G401.6 (cell line): Measurements from ENCODE around the gene BTBD7.
A peak's percentile ranks its signal among the peaks of the same experiment; 100 is the strongest.

ENCODE experiments used
- FAIRE-seq: peaks from 2 replicates; lab custom pipeline; 2012; peaks lifted over from hg19 to GRCh38; lab: Jason Lieb, UNC

The BTBD7 gene

GRCh38 chr14:93330609-93331000, 2.2 kb downstream of the BTBD7 start:
- no peak for FAIRE-seq

GRCh38 chr14:93329965-93330608, 2.7 kb downstream of the BTBD7 start:
- FAIRE-seq, result no peak

GRCh38 chr14:93328546-93328945, 4.3 kb downstream of the BTBD7 start:
- FAIRE-seq, result no peak

- FAIRE-seq, result no peak
Measured at GRCh38 chr14:93326196-93326595, 6.6 kb downstream of the BTBD7 start.

- FAIRE-seq, result no peak
Measured at GRCh38 chr14:93323600-93324174, 9.1 kb downstream of the BTBD7 start.

- FAIRE-seq, result no peak
Measured at GRCh38 chr14:93322929-93323599, 9.8 kb downstream of the BTBD7 start.

- FAIRE-seq, result no peak
Measured at GRCh38 chr14:93320489-93320888, 12.3 kb downstream of the BTBD7 start.

GRCh38 chr14:93319958-93320357, 12.9 kb downstream of the BTBD7 start:
- no peak for FAIRE-seq

- no peak for FAIRE-seq
Measured at GRCh38 chr14:93319494-93319893, 13.3 kb downstream of the BTBD7 start.

GRCh38 chr14:93318927-93319326, 13.9 kb downstream of the BTBD7 start:
- no peak for FAIRE-seq

- FAIRE-seq, result peak; percentile 8
Measured at GRCh38 chr14:93317875-93318807, 14.7 kb downstream of the BTBD7 start.

- no peak for FAIRE-seq
Measured at GRCh38 chr14:93317210-93317874, 15.5 kb downstream of the BTBD7 start.

GRCh38 chr14:93316716-93317115, 16.1 kb downstream of the BTBD7 start:
- no peak for FAIRE-seq

- peak; percentile 30 for FAIRE-seq
Measured at GRCh38 chr14:93315575-93315974, 17.3 kb downstream of the BTBD7 start.

GRCh38 chr14:93311082-93311481, 21.8 kb downstream of the BTBD7 start:
- no peak for FAIRE-seq

GRCh38 chr14:93309427-93309966, 23.3 kb downstream of the BTBD7 start:
- no peak for FAIRE-seq

GRCh38 chr14:93308686-93309345, 24.0 kb downstream of the BTBD7 start:
- FAIRE-seq, result peak; percentile 27

GRCh38 chr14:93306812-93307211, 26.0 kb downstream of the BTBD7 start:
- no peak for FAIRE-seq

GRCh38 chr14:93305725-93306418, 27.0 kb downstream of the BTBD7 start:
- FAIRE-seq, result no peak

- FAIRE-seq, result no peak
Measured at GRCh38 chr14:93304771-93305170, 28.1 kb downstream of the BTBD7 start.

- FAIRE-seq, result no peak
Measured at GRCh38 chr14:93303659-93304058, 29.2 kb downstream of the BTBD7 start.
